WTC11 (cell line): Measurements from ENCODE around the gene IL1RAPL1. TPM values are rescaled to one million over a fixed set of nuclear protein-coding genes. Genes with fewer than 3 reads are reported as not detected.

Experiments
- ATAC-seq: fragments of 200-7000 bp; cut with Tn5 transposase; 2 replicates; pipeline ENCODE4 v1.10.0; 2021; ENCODE audit warnings: mild to moderate bottlenecking, moderate library complexity
- CTCF ChIA-PET: fragments of 300-600 bp; sonication (Branson Sonifier 250); formaldehyde crosslinking; loops from one replicate; lab custom pipeline; 2021; ENCODE audit warnings: antibody characterized with exemption; lab: Charles Lee
- POLR2A ChIA-PET: fragments of 350-600 bp; sonication (Branson Sonifier 250); formaldehyde crosslinking; loops from one replicate; lab custom pipeline; 2021; ENCODE audit warnings: antibody characterized with exemption; lab: Charles Lee
- DNase-seq: peaks from one replicate; pipeline ENCODE4 v3.0.0; 2021; ENCODE audit warnings: low spot score
- H3K27ac Mint-ChIP-seq: 2 replicates; pipeline ENCODE4 v1.8.0; 2021; ENCODE audit warnings: mixed read lengths
- H3K27me3 Mint-ChIP-seq: 2 replicates; pipeline ENCODE4 v1.8.0; 2021; ENCODE audit warnings: low read depth, mild to moderate bottlenecking, moderate library complexity, mixed read lengths
- H3K36me3 Mint-ChIP-seq: 2 replicates; pipeline ENCODE4 v1.8.0; 2021; ENCODE audit warnings: mixed read lengths
- H3K4me1 Mint-ChIP-seq: 2 replicates; pipeline ENCODE4 v1.8.0; 2022; ENCODE audit warnings: mixed read lengths
- H3K4me3 Mint-ChIP-seq: 2 replicates; pipeline ENCODE4 v1.8.0; 2021; ENCODE audit warnings: mild to moderate bottlenecking, moderate library complexity, mixed read lengths
- H3K9me3 Mint-ChIP-seq: 2 replicates; pipeline ENCODE4 v1.8.0; 2021; ENCODE audit warnings: mixed read lengths
- ATF3 ChIP-seq: sonication (generic); formaldehyde crosslinking; conservative IDR thresholded peaks from 2 replicates; pipeline ENCODE4 v1.8.1; 2022; ENCODE audit warnings: mild to moderate bottlenecking, missing genetic modification reagents
- CREB1 ChIP-seq: sonication (generic); formaldehyde crosslinking; IDR thresholded peaks from 2 replicates; pipeline ENCODE4 v1.8.0; 2023; ENCODE audit warnings: mild to moderate bottlenecking, missing genetic modification reagents
- CREM ChIP-seq: sonication (generic); formaldehyde crosslinking; IDR thresholded peaks from 2 replicates; pipeline ENCODE4 v1.8.1; 2022; ENCODE audit warnings: mild to moderate bottlenecking, missing genetic modification reagents, moderate library complexity
- EMX1 ChIP-seq: fragments of 250-450 bp; sonication (Bioruptor Pico); IDR thresholded peaks from 2 replicates; pipeline ENCODE4 v1.8.0; 2021; ENCODE audit warnings: mild to moderate bottlenecking
- ESRRA ChIP-seq: sonication (generic); formaldehyde crosslinking; IDR thresholded peaks from 2 replicates; pipeline ENCODE4 v1.8.1; 2022; ENCODE audit warnings: mild to moderate bottlenecking, missing genetic modification reagents, borderline replicate concordance
- FOXJ3 ChIP-seq: sonication (generic); formaldehyde crosslinking; IDR thresholded peaks from 2 replicates; pipeline ENCODE4 v1.9.0; 2021; ENCODE audit warnings: missing genetic modification reagents, mild to moderate bottlenecking, borderline replicate concordance
- JAZF1 ChIP-seq: fragments of 250-450 bp; sonication (Bioruptor Pico); IDR thresholded peaks from 2 replicates; pipeline ENCODE4 v1.9.0; 2021; ENCODE audit warnings: moderate library complexity, mild to moderate bottlenecking, inconsistent platforms
- MLX ChIP-seq: sonication (generic); formaldehyde crosslinking; IDR thresholded peaks from 2 replicates; pipeline ENCODE4 v1.8.1; 2023; ENCODE audit warnings: mild to moderate bottlenecking, missing genetic modification reagents, moderate library complexity
- NFATC4 ChIP-seq: fragments of 250-450 bp; sonication (Bioruptor Pico); IDR thresholded peaks from 2 replicates; pipeline ENCODE4 v1.9.0; 2021; ENCODE audit warnings: mild to moderate bottlenecking
- NFE2L1 ChIP-seq: sonication (generic); formaldehyde crosslinking; IDR thresholded peaks from 2 replicates; pipeline ENCODE4 v1.8.1; 2023; ENCODE audit warnings: missing genetic modification reagents
- NR1H2 ChIP-seq: sonication (generic); formaldehyde crosslinking; IDR thresholded peaks from 2 replicates; pipeline ENCODE4 v1.9.0; 2021; ENCODE audit warnings: mild to moderate bottlenecking, moderate library complexity, missing genetic modification reagents
- NR2C2 ChIP-seq: sonication (generic); formaldehyde crosslinking; IDR thresholded peaks from 2 replicates; pipeline ENCODE4 v1.8.0; 2022; ENCODE audit warnings: mild to moderate bottlenecking, missing genetic modification reagents
- OVOL2 ChIP-seq: fragments of 250-450 bp; sonication (Bioruptor Pico); IDR thresholded peaks from 2 replicates; pipeline ENCODE4 v1.9.0; 2021; ENCODE audit warnings: mild to moderate bottlenecking, borderline replicate concordance
- PRRX2 ChIP-seq: fragments of 250-450 bp; sonication (Bioruptor Pico); IDR thresholded peaks from 2 replicates; pipeline ENCODE4 v1.8.0; 2021; ENCODE audit warnings: mild to moderate bottlenecking
- RORB ChIP-seq: fragments of 250-450 bp; sonication (Bioruptor Pico); IDR thresholded peaks from 2 replicates; pipeline ENCODE4 v1.9.0; 2021; ENCODE audit warnings: mild to moderate bottlenecking
- SMAD4 ChIP-seq: sonication (generic); formaldehyde crosslinking; IDR thresholded peaks from 2 replicates; pipeline ENCODE4 v1.8.0; 2022; ENCODE audit warnings: mild to moderate bottlenecking, missing genetic modification reagents
- SOX15 ChIP-seq: fragments of 250-450 bp; sonication (Bioruptor Pico); IDR thresholded peaks from 2 replicates; pipeline ENCODE4 v1.9.0; 2021; ENCODE audit warnings: mild to moderate bottlenecking
- ZNF121 ChIP-seq: sonication (generic); formaldehyde crosslinking; IDR thresholded peaks from 2 replicates; pipeline ENCODE4 v1.8.0; 2023; ENCODE audit warnings: missing genetic modification reagents
- ZNF138 ChIP-seq: sonication (generic); formaldehyde crosslinking; conservative IDR thresholded peaks from 2 replicates; pipeline ENCODE4 v1.8.1; 2022; ENCODE audit warnings: mild to moderate bottlenecking, moderate library complexity, missing genetic modification reagents
- ZNF232 ChIP-seq: sonication (generic); formaldehyde crosslinking; IDR thresholded peaks from 2 replicates; pipeline ENCODE4 v1.8.0; 2022; ENCODE audit warnings: mild to moderate bottlenecking, missing genetic modification reagents
- ZNF317 ChIP-seq: sonication (generic); formaldehyde crosslinking; IDR thresholded peaks from 2 replicates; pipeline ENCODE4 v1.8.1; 2023; ENCODE audit warnings: low read depth, mild to moderate bottlenecking, moderate library complexity, missing genetic modification reagents, borderline replicate concordance
- ZNF416 ChIP-seq: fragments of 250-450 bp; sonication (Bioruptor Pico); IDR thresholded peaks from 2 replicates; pipeline ENCODE4 v1.9.0; 2021; ENCODE audit warnings: mild to moderate bottlenecking, inconsistent platforms
- total RNA-seq: library from RNA; stranded (reverse); gene quantifications from 3 replicates; pipeline ENCODE4 v1.2.3, GENCODE V29; 2021
- TF ChIP-seq, protein P1 (sequence below): sonication (generic); formaldehyde crosslinking; conservative IDR thresholded peaks from 2 replicates; pipeline ENCODE4 v1.8.1; 2023; ENCODE audit warnings: mild to moderate bottlenecking, low read depth, missing genetic modification reagents, moderate library complexity
- TF ChIP-seq, protein P2 (sequence below): sonication (generic); formaldehyde crosslinking; IDR thresholded peaks from 2 replicates; pipeline ENCODE4 v1.8.0; 2022; ENCODE audit warnings: mild to moderate bottlenecking, missing genetic modification reagents
- TF ChIP-seq, protein P3 (sequence below): sonication (generic); formaldehyde crosslinking; IDR thresholded peaks from 2 replicates; pipeline ENCODE4 v1.8.1; 2022; ENCODE audit warnings: mild to moderate bottlenecking, missing genetic modification reagents, moderate library complexity, borderline replicate concordance
- TF ChIP-seq, protein P4 (sequence below): fragments of 250-450 bp; sonication (Bioruptor Pico); IDR thresholded peaks from 2 replicates; pipeline ENCODE4 v2.1.2; 2022; ENCODE audit warnings: mild to moderate bottlenecking, moderate library complexity
- TF ChIP-seq, protein P5 (sequence below): sonication (generic); formaldehyde crosslinking; IDR thresholded peaks from 2 replicates; pipeline ENCODE4 v1.8.0; 2022; ENCODE audit warnings: mild to moderate bottlenecking, missing genetic modification reagents

Gene IL1RAPL1
- total RNA-seq, 1 experiment from 2014 or later = 0.13 TPM

- DNase-seq (no peak), ATAC-seq (no peak)
- CTCF ChIA-PET = no interaction called here
- Mint-ChIP-seq H3K4me3 (no peak overlapping the region), H3K27ac (no peak overlapping the region), H3K27me3 (no peaks in the 10 kb centered on the region), H3K9me3 (peaks cover 25% of the 10 kb centered on the region), H3K36me3 (peaks cover 6% of the 10 kb centered on the region; the same call in 1 of the 2 replicates), H3K4me1 (no peaks in the 10 kb centered on the region)
- TF ChIP-seq EMX1 (no peak), JAZF1 (CRISPR knock-in tag) (no peak), CREM (CRISPR knock-in tag) (no peak), ZNF121 (CRISPR knock-in tag) (no peak), MLX (CRISPR knock-in tag) (no peak), OVOL2 (CRISPR knock-in tag) (no peak), ZNF232 (CRISPR knock-in tag) (no peak), NFE2L1 (CRISPR knock-in tag) (no peak), SOX15 (CRISPR knock-in tag) (no peak), PRRX2 (CRISPR knock-in tag) (no peak), FOXJ3 (CRISPR knock-in tag) (no peak), NFATC4 (CRISPR knock-in tag) (no peak), ZNF138 (no peak)
- TF ChIP-seq, protein P1, sequence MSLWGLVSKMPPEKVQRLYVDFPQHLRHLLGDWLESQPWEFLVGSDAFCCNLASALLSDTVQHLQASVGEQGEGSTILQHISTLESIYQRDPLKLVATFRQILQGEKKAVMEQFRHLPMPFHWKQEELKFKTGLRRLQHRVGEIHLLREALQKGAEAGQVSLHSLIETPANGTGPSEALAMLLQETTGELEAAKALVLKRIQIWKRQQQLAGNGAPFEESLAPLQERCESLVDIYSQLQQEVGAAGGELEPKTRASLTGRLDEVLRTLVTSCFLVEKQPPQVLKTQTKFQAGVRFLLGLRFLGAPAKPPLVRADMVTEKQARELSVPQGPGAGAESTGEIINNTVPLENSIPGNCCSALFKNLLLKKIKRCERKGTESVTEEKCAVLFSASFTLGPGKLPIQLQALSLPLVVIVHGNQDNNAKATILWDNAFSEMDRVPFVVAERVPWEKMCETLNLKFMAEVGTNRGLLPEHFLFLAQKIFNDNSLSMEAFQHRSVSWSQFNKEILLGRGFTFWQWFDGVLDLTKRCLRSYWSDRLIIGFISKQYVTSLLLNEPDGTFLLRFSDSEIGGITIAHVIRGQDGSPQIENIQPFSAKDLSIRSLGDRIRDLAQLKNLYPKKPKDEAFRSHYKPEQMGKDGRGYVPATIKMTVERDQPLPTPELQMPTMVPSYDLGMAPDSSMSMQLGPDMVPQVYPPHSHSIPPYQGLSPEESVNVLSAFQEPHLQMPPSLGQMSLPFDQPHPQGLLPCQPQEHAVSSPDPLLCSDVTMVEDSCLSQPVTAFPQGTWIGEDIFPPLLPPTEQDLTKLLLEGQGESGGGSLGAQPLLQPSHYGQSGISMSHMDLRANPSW = no peak
- TF ChIP-seq, protein P2, sequence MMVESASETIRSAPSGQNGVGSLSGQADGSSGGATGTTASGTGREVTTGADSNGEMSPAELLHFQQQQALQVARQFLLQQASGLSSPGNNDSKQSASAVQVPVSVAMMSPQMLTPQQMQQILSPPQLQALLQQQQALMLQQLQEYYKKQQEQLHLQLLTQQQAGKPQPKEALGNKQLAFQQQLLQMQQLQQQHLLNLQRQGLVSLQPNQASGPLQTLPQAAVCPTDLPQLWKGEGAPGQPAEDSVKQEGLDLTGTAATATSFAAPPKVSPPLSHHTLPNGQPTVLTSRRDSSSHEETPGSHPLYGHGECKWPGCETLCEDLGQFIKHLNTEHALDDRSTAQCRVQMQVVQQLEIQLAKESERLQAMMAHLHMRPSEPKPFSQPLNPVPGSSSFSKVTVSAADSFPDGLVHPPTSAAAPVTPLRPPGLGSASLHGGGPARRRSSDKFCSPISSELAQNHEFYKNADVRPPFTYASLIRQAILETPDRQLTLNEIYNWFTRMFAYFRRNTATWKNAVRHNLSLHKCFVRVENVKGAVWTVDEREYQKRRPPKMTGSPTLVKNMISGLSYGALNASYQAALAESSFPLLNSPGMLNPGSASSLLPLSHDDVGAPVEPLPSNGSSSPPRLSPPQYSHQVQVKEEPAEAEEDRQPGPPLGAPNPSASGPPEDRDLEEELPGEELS = no peak
- TF ChIP-seq, protein P3, sequence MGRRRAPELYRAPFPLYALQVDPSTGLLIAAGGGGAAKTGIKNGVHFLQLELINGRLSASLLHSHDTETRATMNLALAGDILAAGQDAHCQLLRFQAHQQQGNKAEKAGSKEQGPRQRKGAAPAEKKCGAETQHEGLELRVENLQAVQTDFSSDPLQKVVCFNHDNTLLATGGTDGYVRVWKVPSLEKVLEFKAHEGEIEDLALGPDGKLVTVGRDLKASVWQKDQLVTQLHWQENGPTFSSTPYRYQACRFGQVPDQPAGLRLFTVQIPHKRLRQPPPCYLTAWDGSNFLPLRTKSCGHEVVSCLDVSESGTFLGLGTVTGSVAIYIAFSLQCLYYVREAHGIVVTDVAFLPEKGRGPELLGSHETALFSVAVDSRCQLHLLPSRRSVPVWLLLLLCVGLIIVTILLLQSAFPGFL (CRISPR knock-in tag) = no peak
- TF ChIP-seq, protein P4, sequence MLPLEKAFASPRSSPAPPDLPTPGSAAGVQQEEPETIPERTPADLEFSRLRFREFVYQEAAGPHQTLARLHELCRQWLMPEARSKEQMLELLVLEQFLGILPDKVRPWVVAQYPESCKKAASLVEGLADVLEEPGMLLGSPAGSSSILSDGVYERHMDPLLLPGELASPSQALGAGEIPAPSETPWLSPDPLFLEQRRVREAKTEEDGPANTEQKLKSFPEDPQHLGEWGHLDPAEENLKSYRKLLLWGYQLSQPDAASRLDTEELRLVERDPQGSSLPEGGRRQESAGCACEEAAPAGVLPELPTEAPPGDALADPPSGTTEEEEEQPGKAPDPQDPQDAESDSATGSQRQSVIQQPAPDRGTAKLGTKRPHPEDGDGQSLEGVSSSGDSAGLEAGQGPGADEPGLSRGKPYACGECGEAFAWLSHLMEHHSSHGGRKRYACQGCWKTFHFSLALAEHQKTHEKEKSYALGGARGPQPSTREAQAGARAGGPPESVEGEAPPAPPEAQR (CRISPR knock-in tag) = no peak
- POLR2A ChIA-PET = no interaction called here
Measured at GRCh38 chrX:29707088-29707487, 1119.8 kb downstream of the IL1RAPL1 start.

GRCh38 chrX:29721152-29721551 lies 1133.9 kb downstream of the IL1RAPL1 start:
- Mint-ChIP-seq H3K9me3 (peaks cover 5% of the 10 kb centered on the region), H3K36me3 (no peaks in the 10 kb centered on the region), H3K27me3 (no peaks in the 10 kb centered on the region), H3K4me1 (no peaks in the 10 kb centered on the region), H3K4me3 (no peak overlapping the region), H3K27ac (no peak overlapping the region)
- ATAC-seq (no peak), DNase-seq (no peak)
- ChIA-PET POLR2A (no interaction called here), CTCF (no interaction called here)
- TF ChIP-seq SMAD4 (CRISPR knock-in tag) (no peak), ZNF416 (CRISPR knock-in tag) (no peak), NR1H2 (CRISPR knock-in tag) (no peak), RORB (CRISPR knock-in tag) (no peak), CREB1 (CRISPR knock-in tag) (no peak), NR2C2 (CRISPR knock-in tag) (no peak), ZNF317 (no peak), ESRRA (CRISPR knock-in tag) (no peak), ATF3 (CRISPR knock-in tag) (no peak)
- TF ChIP-seq, protein P1 = no peak
- TF ChIP-seq, protein P5, sequence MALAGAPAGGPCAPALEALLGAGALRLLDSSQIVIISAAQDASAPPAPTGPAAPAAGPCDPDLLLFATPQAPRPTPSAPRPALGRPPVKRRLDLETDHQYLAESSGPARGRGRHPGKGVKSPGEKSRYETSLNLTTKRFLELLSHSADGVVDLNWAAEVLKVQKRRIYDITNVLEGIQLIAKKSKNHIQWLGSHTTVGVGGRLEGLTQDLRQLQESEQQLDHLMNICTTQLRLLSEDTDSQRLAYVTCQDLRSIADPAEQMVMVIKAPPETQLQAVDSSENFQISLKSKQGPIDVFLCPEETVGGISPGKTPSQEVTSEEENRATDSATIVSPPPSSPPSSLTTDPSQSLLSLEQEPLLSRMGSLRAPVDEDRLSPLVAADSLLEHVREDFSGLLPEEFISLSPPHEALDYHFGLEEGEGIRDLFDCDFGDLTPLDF (CRISPR knock-in tag) = no peak
